HG03103 (cell line): ENCODE measurements around the gene SFXN5.

Experiments
- ATAC-seq: cut with Tn5 transposase; IDR thresholded peaks from one replicate; pipeline ENCODE4 v1.9.1; 2021; ENCODE audit warnings: low read depth; ENCODE audit not compliant: unreplicated experiment

SFXN5 gene

DNA sequence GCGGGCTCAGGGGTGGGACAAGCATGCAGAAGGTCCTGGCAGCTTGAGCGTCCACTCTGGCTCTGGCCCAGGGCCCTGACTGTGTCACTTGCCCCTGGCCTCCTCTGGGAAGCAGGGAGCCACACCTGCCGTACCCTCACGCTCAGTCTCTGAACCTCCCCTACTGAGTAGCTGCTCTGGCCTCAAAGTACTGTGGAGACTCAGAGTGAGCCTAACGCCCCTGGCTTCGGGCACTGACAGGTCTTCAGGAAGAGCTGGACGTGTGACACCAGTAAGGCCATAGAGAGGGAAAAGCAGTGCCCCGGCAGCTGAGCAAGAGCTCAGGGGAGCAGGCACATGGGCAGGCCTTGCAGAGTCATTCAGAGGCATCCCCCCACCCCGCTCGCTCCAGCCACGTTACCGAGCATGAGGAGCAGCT lies 73.3 kb downstream of the SFXN5 start:
- ATAC-seq, result no peak

GRCh38 chr2:72996117-72996502 lies 75.4 kb downstream of the SFXN5 start:
- ATAC-seq, result no peak

GRCh38 chr2:72995430-72996116 lies 75.9 kb downstream of the SFXN5 start:
- ATAC-seq, result no peak

GRCh38 chr2:72994991-72995380 lies 76.5 kb downstream of the SFXN5 start:
- ATAC-seq, result no peak

DNA sequence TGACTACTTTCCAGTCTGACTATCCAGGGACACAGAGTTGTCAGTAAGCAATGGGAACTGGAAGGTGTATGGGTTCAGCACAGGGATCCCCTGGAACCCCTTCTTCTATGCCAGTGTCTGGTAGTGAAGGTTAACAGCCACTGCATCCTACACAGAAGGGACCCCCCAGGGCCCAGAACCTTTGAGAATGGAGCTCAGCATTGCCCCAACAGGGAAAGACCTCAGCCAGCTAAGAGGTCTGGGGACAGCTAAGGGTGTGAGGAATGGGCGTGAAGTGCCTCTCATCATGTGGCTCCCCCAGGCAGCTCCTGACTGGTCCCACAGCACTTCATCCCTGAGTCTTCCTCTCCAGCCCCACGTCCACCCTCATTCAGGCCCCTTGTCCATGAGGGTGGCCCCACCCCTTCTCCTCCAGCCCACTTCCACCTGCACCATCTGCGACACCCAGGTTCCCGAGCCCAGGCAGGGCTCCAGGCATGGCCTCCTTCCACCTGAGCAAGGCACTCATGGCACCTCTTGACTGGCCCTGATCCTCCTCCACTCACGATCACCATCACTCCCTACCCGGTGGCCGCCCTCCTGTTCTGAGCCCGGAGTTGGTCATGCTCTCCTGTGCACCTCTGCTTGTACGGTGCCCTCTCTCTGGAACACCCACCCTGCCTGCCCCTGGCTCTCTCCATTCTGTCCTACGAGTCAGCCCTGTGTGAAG lies 77.1 kb downstream of the SFXN5 start:
- ATAC-seq, result no peak

DNA sequence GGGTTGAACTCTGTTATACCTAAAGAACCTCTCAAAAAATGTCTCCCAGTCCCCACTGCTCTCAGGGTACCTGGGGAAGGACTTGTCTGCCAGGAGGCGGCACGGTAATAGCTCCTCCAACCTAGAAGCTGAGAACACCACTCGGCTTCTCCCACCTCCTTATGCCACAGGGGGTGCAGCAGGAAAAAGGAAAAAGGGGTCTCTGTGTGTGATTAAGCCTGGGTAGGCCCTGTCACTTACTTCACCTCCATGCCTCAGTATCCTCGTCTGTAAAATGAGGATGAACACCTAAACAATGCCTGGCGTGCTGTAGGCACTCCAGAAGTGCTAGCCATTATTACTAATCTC lies 77.6 kb downstream of the SFXN5 start:
- ATAC-seq, result no peak

GRCh38 chr2:72993147-72993932 lies 78.2 kb downstream of the SFXN5 start:
- ATAC-seq, result no peak

- no peak for ATAC-seq
Measured at GRCh38 chr2:72992734-72993102, 78.8 kb downstream of the SFXN5 start.

DNA sequence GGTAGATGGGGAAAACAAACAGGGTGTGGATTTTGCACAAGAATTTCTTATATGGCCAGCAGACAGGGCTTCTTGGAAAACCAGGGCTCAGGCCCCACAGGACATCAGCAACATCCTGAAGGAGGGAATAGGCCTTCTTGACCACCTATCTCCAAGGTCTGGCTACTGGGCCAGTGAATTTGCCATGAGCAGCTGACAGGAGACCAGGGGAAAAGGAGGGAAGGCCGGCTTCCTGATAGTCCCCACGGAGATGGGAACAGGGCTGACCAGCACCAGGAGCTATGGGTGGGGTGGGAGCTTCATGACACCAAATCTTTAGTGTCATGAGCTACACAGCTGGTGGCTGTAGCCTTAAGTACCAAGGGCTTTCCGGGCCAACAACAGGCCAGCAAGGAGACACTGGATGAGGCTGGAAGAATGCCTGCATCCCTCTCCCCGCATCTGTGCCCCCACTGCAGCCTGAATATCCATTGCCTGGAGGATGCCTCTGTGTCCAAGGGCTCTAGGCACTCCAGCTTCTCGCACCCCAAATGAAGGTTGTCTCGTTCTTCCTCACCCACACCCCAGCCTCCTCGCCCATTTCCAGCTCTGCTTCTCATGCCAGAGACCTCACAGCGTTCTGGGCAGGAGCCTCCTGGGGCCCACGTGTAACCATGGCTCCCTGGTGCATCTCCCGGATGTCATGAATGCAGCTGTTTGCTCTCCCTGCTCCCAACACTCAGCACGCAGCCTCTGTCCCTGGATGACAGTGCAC lies 79.4 kb downstream of the SFXN5 start:
- ATAC-seq, result no peak

DNA sequence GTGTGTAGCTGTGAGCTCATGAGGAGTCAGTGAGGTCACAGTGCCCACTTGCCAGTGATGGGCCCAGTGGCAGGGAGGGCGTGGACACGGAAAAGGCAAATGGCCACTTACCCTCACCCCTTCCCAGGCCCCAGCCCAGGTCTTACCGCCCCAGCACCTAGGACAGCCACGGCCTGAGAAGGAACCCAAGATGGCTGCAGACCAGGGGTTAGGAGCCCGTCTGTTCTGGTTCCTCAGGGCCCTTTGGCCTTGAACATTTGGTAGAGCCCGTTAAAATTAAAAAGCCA lies 80.1 kb downstream of the SFXN5 start:
- ATAC-seq, result no peak

DNA sequence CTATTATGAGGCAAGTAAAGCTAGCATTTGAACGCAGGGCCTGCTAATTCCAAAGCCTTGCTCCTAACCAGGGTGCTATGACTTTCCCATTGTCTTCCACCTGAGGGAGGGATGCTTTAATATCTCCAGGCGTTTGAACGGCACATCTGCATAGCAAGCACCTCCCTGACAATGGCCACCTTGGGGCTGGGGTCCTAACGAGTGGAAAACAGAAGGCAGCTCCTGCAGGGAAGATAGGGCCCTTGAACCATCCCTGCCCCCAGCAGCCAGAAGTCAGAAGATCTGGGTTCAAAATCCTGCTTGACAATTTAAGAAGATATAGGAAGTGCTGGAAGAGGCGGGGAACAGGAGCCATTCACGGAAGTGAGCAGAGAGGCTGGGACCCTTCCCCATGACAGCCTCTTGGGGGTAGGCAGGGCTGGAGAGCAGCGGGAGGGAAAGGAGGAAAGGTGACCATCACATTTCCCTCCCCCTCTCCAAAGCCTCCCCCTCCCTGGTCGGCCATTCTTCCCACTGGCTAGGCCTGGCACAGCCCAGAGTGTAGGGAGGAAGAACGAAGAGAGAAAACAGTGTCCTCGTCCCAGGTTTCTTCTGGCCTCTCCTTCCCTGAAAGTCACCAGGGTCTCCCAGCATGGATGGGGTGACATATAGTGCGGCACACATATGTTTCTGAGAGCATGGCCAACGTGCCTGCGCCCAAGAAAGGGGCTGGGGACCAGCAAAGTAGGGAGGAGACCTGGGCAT lies 80.6 kb downstream of the SFXN5 start:
- ATAC-seq, result no peak

DNA sequence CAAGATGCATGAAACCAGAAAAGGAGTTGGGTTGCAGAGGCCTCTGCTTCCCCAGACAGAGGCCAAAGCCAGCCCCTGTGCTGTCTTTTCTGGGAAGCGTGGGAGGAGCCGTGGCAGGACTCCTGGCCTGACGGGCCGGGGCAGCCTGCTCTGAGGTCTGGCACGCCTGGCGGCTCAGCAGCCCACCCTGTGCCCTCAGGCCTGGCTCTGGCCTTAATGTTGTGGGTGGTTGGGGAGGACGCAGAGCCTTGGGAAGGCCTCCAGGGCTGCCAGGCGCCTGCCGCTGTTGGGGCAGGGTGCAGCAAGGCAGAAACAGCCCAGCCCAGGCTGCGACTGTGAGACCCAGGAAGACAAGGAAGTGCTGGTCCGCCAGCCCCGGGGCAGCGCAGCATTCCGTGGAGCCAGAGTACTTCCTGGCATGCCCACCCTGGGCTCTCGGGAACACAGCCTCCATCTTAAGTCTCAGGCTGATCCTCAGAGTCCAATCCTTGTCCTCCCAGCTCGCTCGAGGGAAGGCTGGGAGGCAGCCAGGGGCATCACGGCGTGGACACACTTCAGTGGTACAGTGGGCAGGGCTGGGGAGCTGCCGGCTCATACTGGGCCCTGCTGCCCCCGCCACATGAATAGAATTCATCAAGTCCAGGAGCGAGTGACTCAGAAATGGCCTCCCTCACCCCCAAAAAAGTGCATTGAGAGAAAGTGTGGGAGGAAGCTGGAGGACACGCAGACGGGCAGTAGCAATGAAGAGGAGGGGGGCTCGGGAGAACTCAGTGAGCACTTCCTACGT lies 81.5 kb downstream of the SFXN5 start:
- no peak for ATAC-seq

- ATAC-seq, result no peak
Measured at GRCh38 chr2:72988726-72989273, 82.7 kb downstream of the SFXN5 start.

GRCh38 chr2:72988041-72988440 lies 83.5 kb downstream of the SFXN5 start:
- no peak for ATAC-seq

DNA sequence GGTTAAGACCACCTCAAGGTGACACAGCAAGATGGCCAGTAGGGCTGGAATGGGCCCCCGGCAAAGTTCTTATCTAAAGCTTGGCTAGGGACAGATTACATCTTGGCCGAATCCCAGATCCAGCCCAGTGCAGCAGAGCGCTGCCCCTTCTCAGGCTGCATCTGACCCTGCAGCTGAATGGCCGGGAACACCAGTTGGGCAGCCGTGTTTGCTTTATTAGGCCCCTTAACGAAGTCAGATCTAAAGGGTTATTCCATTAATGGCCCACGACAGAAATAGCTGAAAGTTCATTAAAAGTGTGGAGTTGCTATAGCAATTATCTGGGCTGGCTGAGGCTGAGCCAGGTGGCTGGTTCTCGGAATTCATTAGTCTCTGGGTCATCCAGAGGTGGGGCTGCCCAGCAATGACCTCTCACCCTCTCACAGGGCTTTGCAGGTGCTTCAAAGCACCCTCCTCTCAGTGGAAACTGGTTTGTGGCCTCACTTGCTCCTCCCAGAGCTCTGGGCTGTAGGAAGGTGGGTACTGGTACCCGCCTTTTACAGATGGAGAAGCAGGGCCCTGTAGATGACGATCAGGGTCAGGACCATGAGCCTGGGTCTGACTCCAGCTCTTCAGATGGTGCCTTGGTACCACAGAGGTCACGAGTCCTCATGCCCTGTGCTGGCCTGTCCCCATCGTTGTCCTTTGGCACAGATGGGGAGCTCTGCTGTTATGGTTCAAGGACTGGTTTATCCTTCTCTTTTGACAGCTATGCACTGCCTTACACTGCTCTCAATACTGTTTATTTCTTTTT lies 85.4 kb downstream of the SFXN5 start:
- no peak for ATAC-seq

DNA sequence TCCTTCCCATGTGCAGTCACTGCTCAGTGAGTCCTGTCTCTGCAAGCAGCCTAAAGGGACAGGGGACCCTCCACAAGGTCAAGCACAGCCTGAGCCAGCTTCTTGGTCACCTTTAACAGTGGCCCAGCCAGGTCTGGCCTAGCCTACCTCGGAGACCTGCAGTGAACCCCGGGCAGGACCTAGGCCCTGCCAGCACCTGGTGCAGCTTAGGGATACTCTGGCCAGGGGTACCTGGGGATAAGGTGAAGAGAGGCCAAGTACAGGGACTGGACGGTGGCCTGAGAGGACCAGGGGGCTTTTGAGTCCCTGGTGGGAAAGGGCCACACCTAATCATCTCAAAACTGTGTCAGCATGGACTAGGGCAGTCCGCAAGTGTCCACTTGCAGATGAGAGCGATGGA lies 86.4 kb downstream of the SFXN5 start:
- no peak for ATAC-seq

- no peak for ATAC-seq
Measured at GRCh38 chr2:72984172-72984671, 87.3 kb downstream of the SFXN5 start.

- no peak for ATAC-seq
Measured at GRCh38 chr2:72983500-72984161, 87.9 kb downstream of the SFXN5 start.
